ENCODE results near the gene ERGIC1. TPM values are rescaled to one million over a fixed set of nuclear protein-coding genes. Genes with fewer than 3 reads are reported as not detected.

ERGIC1 gene
- total and polyA plus RNA-seq, 2 of the 8 experiments (the other 6 are each of a cell fraction or from before 2014, with no cell fraction given): 95.3 to 106 TPM

DNA sequence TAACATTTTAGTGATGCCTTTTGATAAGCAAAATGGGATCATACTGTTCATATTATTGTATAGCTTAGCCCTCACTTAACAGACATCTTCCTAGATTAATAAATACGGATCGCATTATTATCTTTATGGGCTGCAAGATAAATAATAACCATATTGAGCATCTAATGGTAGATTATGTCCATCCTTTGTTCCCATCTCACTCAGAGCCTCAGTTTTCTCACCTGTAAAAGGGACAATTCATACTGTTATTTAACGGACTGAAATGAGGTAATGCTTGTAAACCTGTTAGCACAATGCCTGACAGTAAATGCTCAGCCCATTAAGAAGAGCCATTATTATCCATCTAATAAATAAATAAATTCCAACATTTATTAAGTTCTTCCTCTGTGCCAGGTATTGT lies 122.2 kb downstream of the ERGIC1 start (continued):
- TF ChIP-seq, protein P1, sequence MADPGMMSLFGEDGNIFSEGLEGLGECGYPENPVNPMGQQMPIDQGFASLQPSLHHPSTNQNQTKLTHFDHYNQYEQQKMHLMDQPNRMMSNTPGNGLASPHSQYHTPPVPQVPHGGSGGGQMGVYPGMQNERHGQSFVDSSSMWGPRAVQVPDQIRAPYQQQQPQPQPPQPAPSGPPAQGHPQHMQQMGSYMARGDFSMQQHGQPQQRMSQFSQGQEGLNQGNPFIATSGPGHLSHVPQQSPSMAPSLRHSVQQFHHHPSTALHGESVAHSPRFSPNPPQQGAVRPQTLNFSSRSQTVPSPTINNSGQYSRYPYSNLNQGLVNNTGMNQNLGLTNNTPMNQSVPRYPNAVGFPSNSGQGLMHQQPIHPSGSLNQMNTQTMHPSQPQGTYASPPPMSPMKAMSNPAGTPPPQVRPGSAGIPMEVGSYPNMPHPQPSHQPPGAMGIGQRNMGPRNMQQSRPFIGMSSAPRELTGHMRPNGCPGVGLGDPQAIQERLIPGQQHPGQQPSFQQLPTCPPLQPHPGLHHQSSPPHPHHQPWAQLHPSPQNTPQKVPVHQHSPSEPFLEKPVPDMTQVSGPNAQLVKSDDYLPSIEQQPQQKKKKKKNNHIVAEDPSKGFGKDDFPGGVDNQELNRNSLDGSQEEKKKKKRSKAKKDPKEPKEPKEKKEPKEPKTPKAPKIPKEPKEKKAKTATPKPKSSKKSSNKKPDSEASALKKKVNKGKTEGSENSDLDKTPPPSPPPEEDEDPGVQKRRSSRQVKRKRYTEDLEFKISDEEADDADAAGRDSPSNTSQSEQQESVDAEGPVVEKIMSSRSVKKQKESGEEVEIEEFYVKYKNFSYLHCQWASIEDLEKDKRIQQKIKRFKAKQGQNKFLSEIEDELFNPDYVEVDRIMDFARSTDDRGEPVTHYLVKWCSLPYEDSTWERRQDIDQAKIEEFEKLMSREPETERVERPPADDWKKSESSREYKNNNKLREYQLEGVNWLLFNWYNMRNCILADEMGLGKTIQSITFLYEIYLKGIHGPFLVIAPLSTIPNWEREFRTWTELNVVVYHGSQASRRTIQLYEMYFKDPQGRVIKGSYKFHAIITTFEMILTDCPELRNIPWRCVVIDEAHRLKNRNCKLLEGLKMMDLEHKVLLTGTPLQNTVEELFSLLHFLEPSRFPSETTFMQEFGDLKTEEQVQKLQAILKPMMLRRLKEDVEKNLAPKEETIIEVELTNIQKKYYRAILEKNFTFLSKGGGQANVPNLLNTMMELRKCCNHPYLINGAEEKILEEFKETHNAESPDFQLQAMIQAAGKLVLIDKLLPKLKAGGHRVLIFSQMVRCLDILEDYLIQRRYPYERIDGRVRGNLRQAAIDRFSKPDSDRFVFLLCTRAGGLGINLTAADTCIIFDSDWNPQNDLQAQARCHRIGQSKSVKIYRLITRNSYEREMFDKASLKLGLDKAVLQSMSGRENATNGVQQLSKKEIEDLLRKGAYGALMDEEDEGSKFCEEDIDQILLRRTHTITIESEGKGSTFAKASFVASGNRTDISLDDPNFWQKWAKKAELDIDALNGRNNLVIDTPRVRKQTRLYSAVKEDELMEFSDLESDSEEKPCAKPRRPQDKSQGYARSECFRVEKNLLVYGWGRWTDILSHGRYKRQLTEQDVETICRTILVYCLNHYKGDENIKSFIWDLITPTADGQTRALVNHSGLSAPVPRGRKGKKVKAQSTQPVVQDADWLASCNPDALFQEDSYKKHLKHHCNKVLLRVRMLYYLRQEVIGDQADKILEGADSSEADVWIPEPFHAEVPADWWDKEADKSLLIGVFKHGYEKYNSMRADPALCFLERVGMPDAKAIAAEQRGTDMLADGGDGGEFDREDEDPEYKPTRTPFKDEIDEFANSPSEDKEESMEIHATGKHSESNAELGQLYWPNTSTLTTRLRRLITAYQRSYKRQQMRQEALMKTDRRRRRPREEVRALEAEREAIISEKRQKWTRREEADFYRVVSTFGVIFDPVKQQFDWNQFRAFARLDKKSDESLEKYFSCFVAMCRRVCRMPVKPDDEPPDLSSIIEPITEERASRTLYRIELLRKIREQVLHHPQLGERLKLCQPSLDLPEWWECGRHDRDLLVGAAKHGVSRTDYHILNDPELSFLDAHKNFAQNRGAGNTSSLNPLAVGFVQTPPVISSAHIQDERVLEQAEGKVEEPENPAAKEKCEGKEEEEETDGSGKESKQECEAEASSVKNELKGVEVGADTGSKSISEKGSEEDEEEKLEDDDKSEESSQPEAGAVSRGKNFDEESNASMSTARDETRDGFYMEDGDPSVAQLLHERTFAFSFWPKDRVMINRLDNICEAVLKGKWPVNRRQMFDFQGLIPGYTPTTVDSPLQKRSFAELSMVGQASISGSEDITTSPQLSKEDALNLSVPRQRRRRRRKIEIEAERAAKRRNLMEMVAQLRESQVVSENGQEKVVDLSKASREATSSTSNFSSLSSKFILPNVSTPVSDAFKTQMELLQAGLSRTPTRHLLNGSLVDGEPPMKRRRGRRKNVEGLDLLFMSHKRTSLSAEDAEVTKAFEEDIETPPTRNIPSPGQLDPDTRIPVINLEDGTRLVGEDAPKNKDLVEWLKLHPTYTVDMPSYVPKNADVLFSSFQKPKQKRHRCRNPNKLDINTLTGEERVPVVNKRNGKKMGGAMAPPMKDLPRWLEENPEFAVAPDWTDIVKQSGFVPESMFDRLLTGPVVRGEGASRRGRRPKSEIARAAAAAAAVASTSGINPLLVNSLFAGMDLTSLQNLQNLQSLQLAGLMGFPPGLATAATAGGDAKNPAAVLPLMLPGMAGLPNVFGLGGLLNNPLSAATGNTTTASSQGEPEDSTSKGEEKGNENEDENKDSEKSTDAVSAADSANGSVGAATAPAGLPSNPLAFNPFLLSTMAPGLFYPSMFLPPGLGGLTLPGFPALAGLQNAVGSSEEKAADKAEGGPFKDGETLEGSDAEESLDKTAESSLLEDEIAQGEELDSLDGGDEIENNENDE (IDR thresholded peaks at IDR 0.05; ENCODE audit: insufficient replicate concordance, low read length): no peak
- no peak for TF ChIP-seq SIRT6 (IDR thresholded peaks at IDR 0.05; ENCODE audit: low read length)
- no peak for TF ChIP-seq ZNF274 (IDR thresholded peaks at IDR 0.05; ENCODE audit: borderline replicate concordance, extremely low read depth, low read length)
- TF ChIP-seq SP1 (IDR thresholded peaks at IDR 0.05; ENCODE audit: low read depth, low read length): no peak
- TF ChIP-seq POLR2AphosphoS5 (IDR thresholded peaks at IDR 0.05; ENCODE audit: low read depth, low read length): no peak
- TF ChIP-seq NRF1 (IDR thresholded peaks at IDR 0.05; ENCODE audit: low read depth, low read length): no peak
- no peak for TF ChIP-seq NANOG (IDR thresholded peaks at IDR 0.05; ENCODE audit: insufficient read depth, low read depth, low read length, poor library complexity, severe bottlenecking)
- no peak for TF ChIP-seq JUND (IDR thresholded peaks at IDR 0.05; ENCODE audit: low read length)
- TF ChIP-seq CREB1 (IDR thresholded peaks at IDR 0.05): no peak
- TF ChIP-seq EZH2 (IDR thresholded peaks at IDR 0.05; ENCODE audit: low read depth, low read length, severe bottlenecking): no peak
